Endothelial cell of umbilical vein (primary cell): Measurements from ENCODE around the gene RPS2. TPM values are rescaled to one million over a fixed set of nuclear protein-coding genes. Genes with fewer than 3 reads are reported as not detected.

Experiments
- BruUV-seq: library from RNA; stranded (reverse); fragments of 400-500 nt; replicated peaks from 2 replicates; lab custom pipeline; 2021; lab: Mats Ljungman, UMichigan
- CTCF ChIA-PET: fragments of 300-600, 350-600 bp; sonication (Branson Sonifier 250); formaldehyde crosslinking; loops from one replicate; lab custom pipeline; 2021; ENCODE audit warnings: antibody characterized with exemption, inconsistent platforms; lab: Charles Lee
- POLR2A ChIA-PET: fragments of 300-600, 350-600 bp; sonication (Branson Sonifier 250); formaldehyde crosslinking; loops from one replicate; lab custom pipeline; 2021; ENCODE audit warnings: antibody characterized with exemption, inconsistent platforms; lab: Charles Lee
- DNase-seq: peaks from one replicate; pipeline ENCODE4 v3.0.0-alpha.2; 2011; ENCODE audit warnings: low read depth, low spot score
- FAIRE-seq: peaks from 2 replicates; lab custom pipeline; 2011; peaks lifted over from hg19 to GRCh38; lab: Jason Lieb, UNC
- H2AFZ ChIP-seq: 2 replicates; pipeline ENCODE4 v1.6.0; 2012; ENCODE audit warnings: low read depth, low read length, control low read depth, inconsistent platforms
- H3K27ac ChIP-seq: 2 replicates; pipeline ENCODE4 v1.5.1; 2011; ENCODE audit warnings: low read depth, mild to moderate bottlenecking, control low read depth, low read length, moderate library complexity; ENCODE audit not compliant: insufficient read depth
- H3K27me3 ChIP-seq, 2 experiments: 2 replicates each; pipeline versions ENCODE4 v1.6.0 to v1.6.1; 2011; ENCODE audit warnings: low read length in 2 of 2, mixed read lengths in 1 of 2; ENCODE audit not compliant: control insufficient read depth in 2 of 2, insufficient read depth in 2 of 2
- H3K36me3 ChIP-seq, 2 experiments: 2 replicates in 1 of 2; 3 replicates in 1 of 2; pipeline ENCODE4 v1.5.1; 2011; ENCODE audit warnings: low read length in 2 of 2, mild to moderate bottlenecking in 1 of 2, moderate library complexity in 1 of 2; ENCODE audit not compliant: control insufficient read depth in 2 of 2, insufficient read depth in 2 of 2; ENCODE audit errors: extremely low read depth in 1 of 2
- H3K4me1 ChIP-seq: 3 replicates; pipeline ENCODE4 v1.5.1; 2011; ENCODE audit warnings: mild to moderate bottlenecking, low read length; ENCODE audit not compliant: control insufficient read depth, insufficient read depth; ENCODE audit errors: extremely low read depth
- H3K4me2 ChIP-seq: 2 replicates; pipeline ENCODE4 v1.6.1; 2011; ENCODE audit warnings: low read length, control low read depth, mixed read lengths; ENCODE audit not compliant: insufficient read depth
- H3K4me3 ChIP-seq, 3 experiments: fragments of 200-600 bp in 1 of 3; sonication (generic), shearing (Covaris generic) in 1 of 3; replicated peaks in 1 of 3; 2 replicates each; pipeline ENCODE4 v1.5.1; 2011 to 2016; ENCODE audit warnings: control low read depth in 3 of 3, low read length in 3 of 3, mild to moderate bottlenecking in 2 of 3, inconsistent platforms in 1 of 3, low read depth in 1 of 3, moderate library complexity in 1 of 3; ENCODE audit not compliant: insufficient read depth in 1 of 3
- H3K79me2 ChIP-seq: 2 replicates; pipeline ENCODE4 v1.6.0; 2012; ENCODE audit warnings: low read length, inconsistent platforms; ENCODE audit not compliant: control insufficient read depth, insufficient read depth
- H3K9ac ChIP-seq: replicated peaks from 2 replicates; pipeline ENCODE3; 2011; ENCODE audit warnings: low read length, control low read depth; ENCODE audit not compliant: insufficient read depth; ENCODE audit errors: extremely low read depth
- H3K9me1 ChIP-seq: replicated peaks from 3 replicates; pipeline ENCODE4 v1.6.0; 2011; ENCODE audit warnings: mild to moderate bottlenecking, low read length; ENCODE audit not compliant: control insufficient read depth, insufficient read depth; ENCODE audit errors: extremely low read depth
- H3K9me3 ChIP-seq: replicated peaks from 2 replicates; pipeline ENCODE4 v1.5.1; 2012; ENCODE audit warnings: low read length, inconsistent platforms; ENCODE audit not compliant: control insufficient read depth, insufficient read depth
- H4K20me1 ChIP-seq: replicated peaks from 2 replicates; pipeline ENCODE3; 2011; ENCODE audit warnings: mild to moderate bottlenecking, low read length; ENCODE audit not compliant: control insufficient read depth, insufficient read depth; ENCODE audit errors: extremely low read depth
- CTCF ChIP-seq, 2 donors: IDR thresholded peaks; 1 replicate in 1 of 2; 2 replicates in 1 of 2; pipeline ENCODE4 v1.5.1; 2011; ENCODE audit warnings: low read length in 2 of 2, mild to moderate bottlenecking in 2 of 2, moderate library complexity in 2 of 2, control low read depth in 1 of 2, inconsistent platforms in 1 of 2, low read depth in 1 of 2; ENCODE audit not compliant: insufficient read depth in 1 of 2; ENCODE audit errors: extremely low read depth in 1 of 2
- EZH2 ChIP-seq: IDR thresholded peaks from 2 replicates; pipeline ENCODE4 v1.6.1; 2012; ENCODE audit warnings: borderline replicate concordance, low read depth, mild to moderate bottlenecking, moderate library complexity, low read length, inconsistent platforms; ENCODE audit not compliant: severe bottlenecking
- FOS ChIP-seq: IDR thresholded peaks from 2 replicates; pipeline ENCODE4 v1.6.1; 2011; ENCODE audit warnings: mild to moderate bottlenecking, low read length, moderate library complexity, borderline replicate concordance; ENCODE audit not compliant: insufficient read depth
- GATA2 ChIP-seq: IDR thresholded peaks from 2 replicates; pipeline ENCODE4 v1.7.0; 2011; ENCODE audit warnings: low read depth, mild to moderate bottlenecking, moderate library complexity, mixed read lengths, low read length; ENCODE audit not compliant: insufficient read length, insufficient read depth
- JUN ChIP-seq: IDR thresholded peaks from 2 replicates; pipeline ENCODE4 v1.6.1; 2011; ENCODE audit warnings: borderline replicate concordance, low read depth; ENCODE audit not compliant: insufficient read length, insufficient read depth
- MAX ChIP-seq: IDR thresholded peaks from 2 replicates; pipeline ENCODE4 v1.6.1; 2011; ENCODE audit not compliant: insufficient read depth, insufficient read length
- MYC ChIP-seq: IDR thresholded peaks from one replicate; pipeline ENCODE4 v1.6.1; 2011; ENCODE audit warnings: mild to moderate bottlenecking, low read depth, low read length
- POLR2A ChIP-seq: IDR thresholded peaks from 2 replicates; pipeline ENCODE4 v1.6.1; 2012; ENCODE audit warnings: low read depth, mild to moderate bottlenecking, control low read depth, low read length
- POLR2AphosphoS5 ChIP-seq: IDR thresholded peaks from 2 replicates; pipeline ENCODE4 v1.6.1; 2012; ENCODE audit warnings: low read depth, mild to moderate bottlenecking, control low read depth, low read length, moderate library complexity; ENCODE audit not compliant: insufficient read depth
- dilution Hi-C: fragments of 300-500 bp; cut with MboI; formaldehyde crosslinking; loops from one replicate; pipeline ENCODE4 v1.15.0; 2019; ENCODE audit warnings: low sequenced_read_pairs; ENCODE audit not compliant: extremely low pct_ligation_motif_present
- intact Hi-C: fragments of 100-400 bp; cut with micrococcal nuclease; formaldehyde crosslinking; loops from one replicate; pipeline ENCODE4 v1.10.0; 2022
- polyA plus RNA-seq, 4 experiments: library from polyadenylated mRNA; depleted of rRNA in 3 of 4; stranded (reverse) in 3 of 4; unstranded in 1 of 4; fragments of >200 nt; gene quantifications; 2 replicates each; pipeline versions ENCODE4 v1.2.1 to v1.2.3, GENCODE V29; 2011 to 2012; ENCODE audit warnings: missing spikeins in 1 of 4
- total RNA-seq: library from RNA; stranded (reverse); gene quantifications from 2 replicates; pipeline ENCODE4 v1.2.3, GENCODE V29; 2021

The RPS2 gene
- total and polyA plus RNA-seq, 2 donors (not counting 3 experiments of a cell fraction or from before 2014, with no cell fraction given): 2,793 to 9,021 TPM

GRCh38 chr16:2001035-2001434 lies 36.4 kb upstream of the RPS2 start:
- Histone ChIP-seq H3K9me1 (no peaks in the 10 kb centered on the region), H3K27me3 (no peaks in the 10 kb centered on the region), H3K9me3 (no peaks in the 10 kb centered on the region), H3K9ac (no peak overlapping the region), H3K27ac (no peak overlapping the region), H3K36me3 (peaks cover 0 to 53% of the 10 kb centered on the region in 2 experiments), H3K4me3 (no peak overlapping the region), H3K4me2 (no peak overlapping the region), H4K20me1 (no peaks in the 10 kb centered on the region), H2AFZ (no peak overlapping the region), H3K79me2 (peaks cover 34% of the 10 kb centered on the region), H3K4me1 (peaks cover 18% of the 10 kb centered on the region)
- no TSS peak for BruUV-seq
- no peak for TF ChIP-seq MYC
- no peak for TF ChIP-seq MAX
- no peak for TF ChIP-seq JUN
- no peak for TF ChIP-seq POLR2A
- no peak for TF ChIP-seq FOS
- no peak for TF ChIP-seq EZH2
- TF ChIP-seq CTCF (IDR thresholded peaks at IDR 0.05; ENCODE audit: extremely low read depth in 1 of 2, insufficient read depth in 1 of 2, low read depth in 1 of 2, low read length in 2 of 2): no peak
- no peak for TF ChIP-seq POLR2AphosphoS5
- TF ChIP-seq GATA2: no peak
- ChIA-PET CTCF (interaction anchor here (1.9 kb wide), 1 partner anchor 140 kb away, joined by 12 read pairs; no protein-coding TSS in a partner anchor), POLR2A (no interaction called here)
- no peak for DNase-seq
- no peak for FAIRE-seq
- intact Hi-C loops: no loop called here
- dilution Hi-C loops: no loop called here
